ENCODE data around the gene MACROD1. TPM values are rescaled to one million over a fixed set of nuclear protein-coding genes. Genes with fewer than 3 reads are reported as not detected.

Gene MACROD1
- total RNA-seq, 4 donors from 2014 or later: 30.6 to 45.0 (median 35.0) TPM

GRCh38 chr11:64071849-64072248 is 94.1 kb downstream of the MACROD1 start:
- Histone ChIP-seq H3K4me3 (no peak overlapping the region), H3K27ac (peak overlapping the region in 2 of 4 donors; percentile 72 to 73), H3K9me3 (no peaks in the 10 kb centered on the region), H3K4me1 (peaks cover 0 to 40% (median 9%) of the 10 kb centered on the region in 4 donors), H3K36me3 (no peaks in the 10 kb centered on the region), H3K27me3 (no peaks in the 10 kb centered on the region)
- 33 to 53% methylated on average over 6 to 17 of the region's 20 CpGs for WGBS, 2 donors
- TF ChIP-seq CTCF (IDR thresholded peaks at IDR 0.05): no peak
- no peak for TF ChIP-seq EP300 (IDR thresholded peaks at IDR 0.05)
- no peak for TF ChIP-seq POLR2A (IDR thresholded peaks at IDR 0.05)
- no peak for DNase-seq (ENCODE audit: low spot score in 2 of 2)

GRCh38 chr11:64070314-64070681 is 95.6 kb downstream of the MACROD1 start:
- DNase-seq (ENCODE audit: low spot score in 2 of 2): no peak
- TF ChIP-seq CTCF (IDR thresholded peaks at IDR 0.05) (no peak), EP300 (IDR thresholded peaks at IDR 0.05) (no peak), POLR2A (IDR thresholded peaks at IDR 0.05) (no peak)
- Histone ChIP-seq H3K27ac (no peak overlapping the region), H3K36me3 (no peaks in the 10 kb centered on the region), H3K4me3 (no peak overlapping the region), H3K27me3 (no peaks in the 10 kb centered on the region), H3K4me1 (peaks cover 0 to 43% (median 9%) of the 10 kb centered on the region in 4 donors), H3K9me3 (no peaks in the 10 kb centered on the region)
- 69 to 70% methylated on average over 12 of the region's 12 CpGs for WGBS, 2 donors

GRCh38 chr11:64069401-64070313 is 96.3 kb downstream of the MACROD1 start:
- Histone ChIP-seq H3K36me3 (no peaks in the 10 kb centered on the region), H3K4me3 (no peak overlapping the region), H3K27me3 (no peaks in the 10 kb centered on the region), H3K4me1 (peaks cover 0 to 43% (median 9%) of the 10 kb centered on the region in 4 donors), H3K27ac (no peak overlapping the region), H3K9me3 (no peaks in the 10 kb centered on the region)
- 77 to 83% methylated on average over 20 to 23 of the region's 23 CpGs for WGBS, 2 donors
- TF ChIP-seq CTCF (IDR thresholded peaks at IDR 0.05): no peak
- TF ChIP-seq POLR2A (IDR thresholded peaks at IDR 0.05): no peak
- no peak for TF ChIP-seq EP300 (IDR thresholded peaks at IDR 0.05)
- no peak for DNase-seq (ENCODE audit: low spot score in 2 of 2)

- peaks cover 0 to 39% (median 9%) of the 10 kb centered on the region in 4 donors for H3K4me1 ChIP-seq
- 87 to 91% methylated on average over 16 to 20 of the region's 20 CpGs for WGBS, 2 donors
These were observed 97.1 kb downstream of the MACROD1 start for GRCh38 chr11:64068705-64069400.

More at GRCh38 chr11:64068705-64069400, 97.1 kb downstream of the MACROD1 start:
- Histone ChIP-seq H3K9me3 (no peaks in the 10 kb centered on the region), H3K27me3 (no peaks in the 10 kb centered on the region), H3K36me3 (no peaks in the 10 kb centered on the region), H3K27ac (no peak overlapping the region), H3K4me3 (no peak overlapping the region)
- TF ChIP-seq CTCF (IDR thresholded peaks at IDR 0.05): no peak
- TF ChIP-seq EP300 (IDR thresholded peaks at IDR 0.05): no peak
- no peak for TF ChIP-seq POLR2A (IDR thresholded peaks at IDR 0.05)
- DNase-seq (ENCODE audit: low spot score in 2 of 2): no peak
